OCI-M1 (cell line): ENCODE results near the gene KIF6.

ENCODE experiments used
- DNase-seq: peaks from one replicate; lab custom pipeline; 2025; lab: John Stamatoyannopoulos, UW

Gene KIF6

DNA sequence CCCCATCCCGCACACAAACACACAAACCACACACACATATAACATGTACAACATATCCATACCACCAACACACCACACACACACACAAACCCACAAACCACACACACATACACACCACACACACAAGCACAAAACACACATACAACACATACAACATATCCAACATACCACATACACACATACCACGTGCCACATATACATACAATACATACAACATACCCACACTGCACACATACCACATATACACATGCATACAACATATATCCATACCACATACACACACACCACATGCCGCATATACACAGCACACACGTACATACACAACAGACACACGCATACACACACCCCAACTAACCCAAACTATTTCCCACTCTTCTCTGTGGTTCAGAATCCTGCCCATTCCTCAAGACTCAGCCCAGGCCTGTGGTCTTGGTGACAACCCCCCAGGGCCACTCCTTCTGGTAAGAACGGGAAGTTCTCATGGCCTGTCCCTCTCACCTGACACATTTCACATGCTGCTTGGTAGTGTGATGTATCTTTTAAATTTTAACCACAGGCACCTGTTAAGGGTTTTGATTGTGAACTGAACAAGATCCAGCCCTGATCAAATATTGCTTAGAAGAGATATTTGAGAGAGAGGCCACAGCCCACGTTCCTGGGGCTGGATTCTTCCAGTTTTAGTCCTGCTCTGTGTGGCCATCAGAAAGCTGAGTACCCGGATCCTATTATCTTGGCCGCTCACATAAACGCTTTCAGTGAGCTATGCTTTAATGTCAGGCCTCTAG lies 346.8 kb downstream of the KIF6 start:
- no peak for DNase-seq

DNA sequence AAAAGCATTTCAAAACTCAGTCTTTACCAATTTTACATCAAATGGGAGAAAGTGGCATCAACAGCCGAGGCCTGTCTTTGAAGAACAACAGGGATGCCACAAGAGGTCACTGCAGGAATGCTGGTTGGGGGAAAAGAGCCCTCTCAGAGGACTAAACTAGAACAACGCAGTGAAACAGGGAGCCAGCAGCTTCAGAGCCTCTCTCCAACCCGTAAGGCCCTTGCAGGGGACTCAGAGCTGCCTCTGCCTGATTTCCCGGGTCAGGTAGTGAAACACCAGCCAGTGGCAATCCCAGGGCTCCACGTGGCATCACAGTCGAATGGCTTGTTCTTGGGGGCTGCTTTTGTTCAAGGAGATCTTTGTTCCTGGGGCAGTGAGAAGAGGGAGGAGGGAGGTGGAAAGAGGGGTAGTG lies 347.7 kb downstream of the KIF6 start:
- DNase-seq: peak; percentile 67

DNA sequence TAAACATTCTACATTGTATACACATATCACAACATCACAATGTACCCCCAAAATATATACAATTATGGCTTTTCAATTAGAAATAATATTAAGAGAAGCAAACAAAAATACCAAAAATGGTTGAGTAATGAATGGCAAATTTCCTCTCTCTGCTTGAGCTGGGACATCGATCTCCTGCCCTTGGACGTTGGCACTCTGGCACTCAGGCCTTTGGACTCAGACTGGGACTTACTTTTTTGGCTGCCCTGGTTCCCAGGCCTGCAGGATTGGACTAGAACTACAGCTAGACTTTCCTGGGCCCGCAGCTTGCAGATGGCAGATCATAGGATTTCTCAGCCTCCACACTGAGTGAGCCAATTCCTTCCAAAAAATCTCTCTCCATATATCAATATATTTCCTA lies 349.8 kb downstream of the KIF6 start:
- no peak for DNase-seq

DNA sequence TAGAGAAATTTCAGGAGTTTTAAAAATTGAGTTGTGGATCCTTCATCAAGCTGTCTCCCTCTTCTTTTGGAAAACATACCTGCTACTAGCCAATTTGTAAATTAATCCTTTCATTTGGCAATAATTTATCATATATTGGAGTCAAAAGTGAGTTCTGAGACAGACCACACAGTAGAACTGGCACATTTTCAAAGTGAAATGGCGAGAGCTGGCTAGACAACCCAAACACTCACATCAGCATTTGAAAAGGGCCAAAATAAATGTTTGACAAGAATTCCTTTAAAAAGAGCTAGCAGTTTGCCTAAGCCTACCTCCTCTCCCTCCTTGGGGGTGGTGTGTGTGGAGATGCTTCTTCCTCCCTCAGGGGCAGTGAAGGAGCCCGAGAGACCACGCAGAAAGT lies 354.8 kb downstream of the KIF6 start:
- DNase-seq: no peak

DNA sequence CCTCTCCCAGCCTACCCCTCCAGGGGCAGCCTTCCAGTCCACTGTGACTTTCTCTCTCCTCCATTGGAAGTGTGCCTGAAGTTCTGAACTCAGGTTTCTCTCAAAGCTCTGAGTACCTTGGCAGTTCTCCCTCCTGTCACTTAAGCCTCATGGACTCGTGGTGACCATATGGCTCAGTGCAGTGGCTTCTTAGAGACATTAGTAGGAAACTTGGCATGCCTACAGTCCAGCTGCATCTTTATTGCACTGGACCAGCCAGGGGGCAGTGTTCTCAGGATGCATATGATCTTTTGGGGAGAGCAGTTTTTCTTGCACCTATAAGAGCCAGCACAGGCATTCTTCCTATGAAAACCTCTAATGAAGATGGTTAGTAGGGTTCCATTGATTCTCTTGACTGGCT lies 355.2 kb downstream of the KIF6 start:
- no peak for DNase-seq

DNA sequence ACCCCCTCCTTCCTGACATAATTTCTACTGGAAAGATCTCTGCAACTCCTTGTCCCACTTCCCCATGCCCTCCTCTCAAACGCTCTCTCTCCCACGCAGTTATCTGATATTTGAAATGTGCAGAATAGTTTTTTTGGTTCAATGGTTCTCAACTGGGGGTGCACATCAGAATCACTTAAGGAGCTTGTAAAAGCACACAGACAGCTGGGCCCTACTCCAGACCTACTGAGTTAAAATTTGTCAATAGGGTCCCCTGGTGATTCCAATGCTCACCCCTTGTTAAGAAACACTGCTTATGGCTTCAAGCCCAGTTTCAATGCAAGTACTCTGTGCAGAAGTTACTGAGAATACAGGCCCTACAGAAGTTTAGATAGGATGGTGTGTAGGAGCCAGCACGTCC lies 357.5 kb downstream of the KIF6 start:
- peak; percentile 6 for DNase-seq

DNA sequence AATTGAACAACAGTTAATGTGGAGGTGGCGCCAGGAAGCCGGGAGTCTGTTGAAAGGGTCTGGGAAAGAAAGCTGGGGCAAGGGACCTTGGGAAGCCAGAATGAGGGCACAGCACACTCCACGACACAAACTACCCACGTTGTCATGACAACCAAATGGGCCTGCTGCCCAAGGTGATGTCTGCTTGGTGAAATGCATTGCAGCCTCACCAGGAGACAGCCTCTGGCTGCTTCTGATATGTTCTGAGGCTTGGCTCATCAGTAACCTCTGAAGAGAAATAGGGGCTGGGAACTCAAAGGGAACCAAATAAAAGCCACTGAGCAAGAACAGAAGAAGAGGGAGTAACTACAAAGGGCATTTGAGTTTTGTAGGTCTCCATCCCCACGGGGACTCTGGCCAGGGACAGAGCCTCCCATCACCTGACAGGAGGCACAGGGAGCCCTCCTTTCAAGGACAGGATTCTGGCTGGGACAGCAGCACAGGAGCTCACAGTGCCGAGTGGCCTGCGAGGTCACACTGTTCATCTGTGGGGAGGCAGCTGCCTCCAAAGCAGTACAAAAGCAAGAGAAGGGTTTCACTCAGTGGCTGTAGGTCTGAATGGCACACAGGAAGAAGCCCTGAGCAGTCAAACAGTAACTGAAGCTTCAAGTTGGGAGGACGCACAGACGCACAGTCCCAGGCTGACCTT lies 358.1 kb downstream of the KIF6 start:
- DNase-seq: no peak

DNA sequence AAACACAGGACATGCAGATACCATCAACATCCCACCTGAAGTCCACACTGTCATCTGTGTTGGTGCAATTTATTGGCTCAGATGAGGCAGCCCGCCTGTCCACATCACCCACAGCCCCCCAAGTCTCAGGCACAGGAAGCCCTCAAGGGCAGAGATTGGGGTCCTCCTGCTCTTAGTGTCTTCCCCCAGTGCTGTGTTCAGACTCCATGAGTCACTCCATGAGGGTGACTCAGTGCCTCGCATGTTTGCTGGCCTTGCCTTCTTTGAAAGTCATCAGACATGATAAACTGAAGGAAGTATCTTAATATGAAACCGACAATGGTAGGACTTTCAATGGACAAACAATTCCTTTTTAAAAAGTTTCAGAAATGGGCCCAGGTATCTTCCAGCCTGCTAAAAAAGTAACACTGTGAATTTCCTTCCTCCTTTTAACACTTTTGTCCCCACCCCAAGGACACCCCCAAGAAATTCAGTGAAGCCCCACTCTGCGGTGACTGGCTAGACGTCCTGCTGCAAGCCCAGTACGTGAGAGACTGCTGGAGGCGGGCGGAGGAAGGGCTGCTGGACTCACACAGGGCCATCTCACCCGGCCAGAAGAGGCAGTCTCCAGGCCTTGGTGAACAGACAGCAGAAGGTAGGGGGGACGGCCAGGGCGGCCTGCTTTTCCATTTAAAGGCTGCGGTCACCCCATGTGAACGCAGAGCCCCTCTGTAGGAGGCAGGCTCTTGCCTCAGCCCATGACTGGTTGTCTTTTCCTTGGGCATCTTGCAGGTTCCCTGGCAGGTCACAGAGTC lies 359.7 kb downstream of the KIF6 start:
- no peak for DNase-seq

DNA sequence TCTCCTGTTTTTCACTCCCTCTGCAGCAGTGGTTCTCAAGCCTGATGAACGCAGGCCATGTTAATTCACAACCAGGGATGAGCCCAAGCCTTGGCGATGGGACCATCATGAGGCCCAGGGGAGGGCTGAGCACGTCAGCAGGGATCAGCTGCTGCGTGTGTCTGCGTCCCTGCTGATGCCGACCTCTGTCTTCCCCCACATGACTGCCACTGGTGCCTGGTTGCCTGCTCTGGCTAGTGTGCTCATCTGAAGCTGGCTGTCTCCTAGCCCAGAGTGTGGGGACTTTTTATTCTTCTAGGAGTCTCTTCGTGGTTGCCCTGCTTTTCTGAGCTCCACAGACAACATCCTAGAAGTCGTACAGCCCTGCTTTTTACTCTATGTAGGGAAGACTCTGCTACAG lies 361.9 kb downstream of the KIF6 start:
- no peak for DNase-seq

DNA sequence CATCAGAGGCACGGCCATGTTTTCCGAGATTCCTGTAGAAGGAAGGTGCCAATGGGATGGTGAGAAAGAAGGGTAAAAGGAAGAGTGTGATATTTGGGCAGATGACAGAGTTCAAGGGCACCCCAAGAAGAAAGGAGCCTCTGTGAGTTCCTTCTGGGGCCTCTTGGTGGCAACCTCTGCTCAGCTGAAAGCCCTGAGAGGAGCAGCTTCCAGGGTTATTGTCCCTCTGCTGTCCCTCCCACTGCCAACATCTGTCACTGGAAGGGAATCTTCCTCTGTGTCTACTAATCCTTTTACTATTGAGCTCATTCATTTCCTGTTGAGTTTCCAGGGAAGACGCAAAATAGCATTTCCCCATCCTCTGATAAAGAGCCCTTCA lies 362.7 kb downstream of the KIF6 start:
- no peak for DNase-seq

DNA sequence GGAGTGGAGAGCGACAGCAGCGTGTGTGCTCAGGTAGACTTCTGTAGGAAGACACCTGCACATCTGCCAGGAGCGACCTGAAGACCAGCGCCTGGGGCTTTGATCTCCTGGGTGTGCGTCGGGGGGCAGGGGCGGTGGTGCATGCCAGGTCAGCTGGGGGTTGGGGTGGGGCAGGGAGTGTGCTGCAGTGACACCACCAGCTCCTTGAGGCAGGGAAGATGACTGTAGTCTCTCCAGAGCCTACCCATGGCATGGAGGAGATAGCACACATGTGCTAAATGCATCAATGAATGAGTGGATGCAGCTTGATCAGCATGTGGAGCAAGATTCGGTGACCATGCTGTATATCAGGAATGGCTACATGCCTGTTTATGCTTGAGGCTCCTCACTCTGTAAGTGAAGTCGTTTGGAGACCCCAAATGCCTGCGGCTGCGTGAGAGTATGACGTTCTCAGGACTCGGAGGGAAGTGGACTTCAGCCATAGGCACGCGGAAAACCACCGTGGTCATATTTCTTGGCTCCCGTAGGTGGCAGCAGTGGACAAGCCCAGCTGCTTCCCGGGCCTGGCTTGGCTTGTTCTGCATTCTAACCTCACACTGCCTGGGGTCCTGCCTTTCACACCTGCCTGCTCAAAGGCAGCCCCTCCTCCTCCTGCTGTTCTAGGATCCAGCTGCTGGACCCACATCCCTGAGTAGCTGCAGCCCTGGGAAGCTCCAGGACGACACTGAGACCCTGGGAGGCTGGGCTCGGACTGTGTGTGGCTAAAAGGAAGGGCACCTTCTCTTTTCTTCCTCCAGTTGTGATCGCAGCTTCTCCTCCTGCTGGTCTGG lies 363.3 kb downstream of the KIF6 start:
- DNase-seq: peak; percentile 85

DNA sequence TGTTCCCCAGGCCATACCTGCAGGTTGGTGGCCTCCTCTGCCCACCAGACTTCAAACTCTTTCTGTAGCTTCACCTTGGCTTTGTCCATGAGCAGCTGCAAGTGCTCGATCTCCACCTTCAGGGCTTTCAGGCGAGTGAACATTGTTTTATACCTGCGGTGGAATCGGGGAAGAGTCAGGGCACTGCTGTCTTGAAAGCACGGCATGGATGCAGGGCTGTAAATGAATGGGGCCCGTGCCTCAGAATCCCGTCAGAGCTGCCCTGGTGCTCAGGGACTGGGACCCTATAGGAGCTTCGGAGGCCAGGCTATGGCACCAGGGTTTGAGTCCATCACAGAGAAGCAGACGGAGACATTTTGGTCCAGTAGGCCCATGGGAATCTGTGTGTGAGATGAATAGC lies 364.8 kb downstream of the KIF6 start:
- DNase-seq: no peak

DNA sequence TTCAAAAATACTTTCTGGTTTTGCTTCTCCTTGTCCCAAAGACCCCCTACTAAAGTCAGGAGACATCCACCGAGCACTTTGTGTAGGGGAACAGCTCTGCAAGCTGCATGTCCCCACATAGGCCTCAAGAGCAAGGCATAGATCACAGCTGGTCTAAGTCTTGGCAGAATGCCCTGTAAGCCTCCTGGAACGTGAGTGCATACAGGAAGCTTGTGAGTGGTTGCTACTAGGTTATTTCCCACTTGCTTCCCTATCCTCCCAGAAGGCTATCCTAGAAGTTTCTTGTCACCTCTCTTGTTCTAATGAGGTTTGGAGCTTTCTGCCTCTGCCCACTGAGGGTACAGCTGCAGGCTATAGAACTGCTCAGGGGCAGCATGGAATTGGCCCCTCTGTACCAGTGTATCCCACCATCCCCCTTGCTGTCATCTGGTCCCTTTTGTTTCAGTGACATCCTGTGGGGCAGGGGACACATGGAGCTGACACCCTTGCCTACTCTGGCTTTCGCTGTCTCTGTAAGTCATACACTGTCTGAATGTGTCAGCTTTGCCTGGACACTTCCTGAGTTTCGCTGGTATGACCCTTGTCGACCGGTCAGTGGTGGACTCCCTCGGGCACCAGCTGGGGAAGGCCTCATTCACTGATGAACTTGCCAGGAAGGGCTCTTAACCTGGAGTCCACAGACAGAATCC lies 367.1 kb downstream of the KIF6 start:
- peak; percentile 17 for DNase-seq

DNA sequence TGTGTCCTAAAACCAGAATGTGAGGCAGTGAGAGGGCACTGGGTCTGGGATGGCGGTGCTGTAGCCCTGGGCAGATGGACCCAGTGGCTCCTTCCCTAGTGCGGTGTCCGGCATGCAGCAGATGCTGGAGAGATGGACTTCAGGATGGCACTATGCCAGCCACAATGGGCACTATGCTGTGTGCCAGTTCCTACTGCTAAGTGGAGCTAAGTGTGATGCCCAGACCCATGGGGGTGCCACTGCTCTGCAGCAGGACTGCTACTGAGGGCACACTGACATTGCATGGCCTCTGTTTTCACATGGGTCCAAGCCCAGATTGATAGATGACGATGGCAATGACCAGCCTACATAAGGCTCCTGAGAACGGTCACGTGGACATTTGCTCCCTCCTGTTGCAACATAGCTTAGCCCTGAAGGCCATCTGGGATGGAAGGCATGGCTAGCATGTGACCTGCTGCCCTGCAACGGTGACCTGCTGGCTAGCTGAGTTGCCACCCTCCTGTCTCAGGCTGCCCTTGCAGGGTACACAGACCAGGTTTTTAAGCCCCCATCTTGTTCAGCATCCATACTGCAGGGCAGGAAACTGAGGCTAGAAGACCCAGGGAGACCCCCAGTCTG lies 371.4 kb downstream of the KIF6 start:
- DNase-seq: no peak

DNA sequence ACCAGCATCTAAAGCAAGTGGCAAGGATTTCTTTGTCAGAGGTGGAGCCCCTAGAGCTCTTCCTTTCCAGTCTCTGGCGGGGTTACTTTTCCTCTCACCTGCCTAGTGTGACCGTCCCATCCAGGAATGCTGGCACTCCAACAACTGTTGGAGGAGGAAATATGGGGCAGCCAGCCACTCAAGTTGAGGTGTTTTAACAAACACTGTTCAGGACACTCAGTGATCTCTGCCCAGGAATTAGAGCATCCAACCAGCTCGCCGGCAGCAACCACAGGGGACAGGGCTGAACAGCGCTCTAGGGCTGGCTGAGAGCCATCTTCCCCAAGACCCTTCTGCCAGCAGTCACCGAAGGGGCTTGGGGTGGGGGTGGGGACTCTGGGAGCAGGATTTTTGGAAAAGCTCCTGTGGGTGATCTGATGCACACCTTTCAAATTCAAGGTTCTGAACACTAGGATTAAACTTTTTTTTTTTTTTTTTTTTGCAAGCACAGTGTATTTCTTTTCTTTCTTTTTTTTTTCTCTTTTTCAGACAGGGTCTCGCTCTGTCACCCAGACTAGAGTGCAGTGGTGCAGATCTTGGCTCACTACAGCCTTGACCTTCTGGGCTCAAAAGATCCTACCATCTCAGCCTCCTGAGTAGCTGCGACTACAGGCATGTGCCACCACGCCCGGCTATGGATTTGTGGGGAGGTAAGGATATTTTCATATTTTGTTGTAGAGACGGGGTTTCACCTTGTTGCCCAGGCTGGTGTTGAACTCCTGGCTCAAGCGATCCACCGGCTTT lies 374.3 kb downstream of the KIF6 start:
- DNase-seq: no peak

DNA sequence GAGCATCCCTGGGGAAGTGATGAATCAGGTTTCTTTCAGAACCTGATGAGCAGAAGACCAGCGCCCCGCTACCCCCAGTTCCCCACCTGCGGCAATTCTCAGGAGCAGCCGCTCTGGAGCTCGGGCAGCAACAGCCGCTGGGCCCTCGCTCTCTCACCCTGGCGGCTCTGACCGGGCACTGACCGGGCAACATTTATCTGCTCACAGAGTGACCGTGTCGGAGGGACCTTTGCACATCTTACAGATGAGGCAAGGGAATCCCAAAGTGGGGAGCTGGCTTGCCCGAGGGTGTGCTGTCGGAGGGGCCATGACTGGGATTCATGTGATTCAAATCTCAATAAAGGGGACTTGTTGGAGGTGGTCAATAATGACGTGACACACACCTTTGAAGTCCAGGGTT lies 376.5 kb downstream of the KIF6 start:
- no peak for DNase-seq

DNA sequence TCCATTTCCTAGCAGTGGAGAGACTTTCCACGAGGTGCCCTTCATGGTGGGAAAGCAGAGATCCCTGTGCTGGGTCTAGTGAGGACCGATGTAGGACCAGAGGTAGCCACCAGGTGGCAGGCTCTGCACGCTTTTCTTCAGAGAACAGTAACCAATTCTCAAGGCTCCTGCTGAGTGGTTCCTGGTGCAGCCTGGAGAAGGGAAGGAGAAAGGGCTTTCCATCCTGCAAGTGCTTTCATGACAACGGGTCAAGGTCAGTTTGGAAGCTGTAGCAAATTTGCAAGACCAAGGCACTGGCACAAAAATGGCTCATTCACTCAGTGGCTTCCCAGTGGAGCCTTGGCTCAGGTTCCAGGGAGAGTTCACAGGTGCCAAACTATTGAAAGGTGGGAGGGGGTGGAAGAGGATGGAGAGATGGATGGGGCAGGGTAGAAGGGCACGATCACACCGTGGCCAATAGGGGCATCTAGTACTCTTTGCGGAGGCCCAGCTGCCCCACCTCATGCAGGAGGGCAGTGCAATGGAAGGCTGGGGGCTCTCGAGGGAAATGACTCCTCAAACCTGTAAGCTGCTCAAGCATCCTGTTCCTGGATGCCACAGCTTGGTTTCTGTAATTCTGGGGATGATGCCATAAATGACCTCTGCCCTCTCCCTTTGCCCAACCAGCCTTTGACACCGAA lies 377.2 kb downstream of the KIF6 start:
- peak; percentile 82 for DNase-seq

DNA sequence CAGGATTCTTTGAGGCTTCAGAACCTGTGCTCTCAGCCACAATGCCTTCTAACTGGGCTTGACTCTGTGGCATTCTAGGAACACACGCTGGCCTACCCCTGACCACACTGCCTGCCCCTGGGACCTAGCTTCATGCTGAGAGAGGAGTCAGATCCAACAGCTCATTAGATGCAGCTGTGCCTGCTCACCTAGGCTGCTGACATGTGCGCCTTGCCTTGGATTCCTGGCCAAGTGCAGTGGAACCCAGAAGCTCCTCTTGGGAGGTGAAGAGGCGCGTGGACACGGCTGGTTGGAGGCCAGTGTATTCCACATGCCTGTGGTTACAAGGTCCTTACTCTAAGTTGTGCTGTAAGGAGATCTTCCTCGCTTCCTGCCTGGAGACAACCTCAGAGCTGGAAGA lies 378.0 kb downstream of the KIF6 start:
- DNase-seq: no peak

DNA sequence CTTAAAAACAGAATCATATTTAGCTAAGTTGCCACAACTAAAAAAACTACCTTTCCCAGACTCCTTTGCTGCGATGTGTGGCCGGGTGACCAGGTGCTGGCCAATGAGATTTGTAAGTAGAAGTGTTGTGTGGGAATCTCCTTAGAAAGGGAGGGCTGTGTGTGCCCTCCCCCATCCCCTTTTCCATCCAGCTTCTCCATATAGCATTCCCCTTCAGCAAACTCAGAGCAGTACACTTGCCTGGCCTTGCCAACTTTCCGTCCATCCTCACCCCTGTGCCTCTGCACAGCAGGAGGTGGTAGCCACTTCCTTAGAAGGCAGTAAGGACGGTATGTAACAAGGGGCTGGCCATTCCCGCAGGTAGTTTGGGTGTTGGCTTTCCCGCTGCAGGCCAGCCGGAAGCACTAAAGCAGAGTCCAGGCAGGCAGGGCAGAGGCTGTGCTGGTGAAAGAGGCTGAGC lies 380.4 kb downstream of the KIF6 start:
- no peak for DNase-seq
